AML-193 (cell line): ENCODE measurements around the gene PAPSS2.
"Not testable (repeated sequence)": the region's sequence is repeated elsewhere in the genome, so short reads cannot be mapped to it uniquely, and the experiment has no call there.

Source experiments
- DNase-seq, 2 experiments: peaks; one replicate each; lab custom pipeline; 2025; lab: John Stamatoyannopoulos, UW

PAPSS2 gene

GRCh38 chr10:87659571-87660483, at the start of gene PAPSS2:
TSS of gene PAPSS2 (plus strand) at chr10:87659878. CDS start at chr10:87659982, 104 bp downstream.
- DNase-seq: no peak

DNA sequence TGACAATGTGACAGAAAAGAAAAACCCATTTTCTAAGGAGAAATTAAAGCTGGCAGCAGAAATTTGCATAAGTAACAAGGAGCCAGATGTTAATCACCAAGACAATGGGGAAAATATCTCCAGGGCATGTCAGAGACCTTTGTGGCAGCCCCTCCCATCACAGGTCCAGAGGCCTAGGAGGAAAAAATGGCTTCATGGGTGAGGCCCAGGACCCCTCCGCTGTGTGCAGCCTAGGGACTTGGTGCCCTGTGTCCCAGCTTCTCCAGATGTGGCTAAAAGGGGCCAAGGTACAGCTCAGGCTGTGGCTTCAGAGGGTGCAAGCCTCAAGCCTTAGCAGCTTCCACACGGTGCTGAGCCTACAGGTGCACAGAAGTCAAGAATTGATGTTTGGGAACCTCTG, 48.3 kb upstream of the PAPSS2 start:
- DNase-seq: not testable (repeated sequence)

- no peak for DNase-seq
Measured at GRCh38 chr10:87612115-87612514, 47.6 kb upstream of the PAPSS2 start.

DNA sequence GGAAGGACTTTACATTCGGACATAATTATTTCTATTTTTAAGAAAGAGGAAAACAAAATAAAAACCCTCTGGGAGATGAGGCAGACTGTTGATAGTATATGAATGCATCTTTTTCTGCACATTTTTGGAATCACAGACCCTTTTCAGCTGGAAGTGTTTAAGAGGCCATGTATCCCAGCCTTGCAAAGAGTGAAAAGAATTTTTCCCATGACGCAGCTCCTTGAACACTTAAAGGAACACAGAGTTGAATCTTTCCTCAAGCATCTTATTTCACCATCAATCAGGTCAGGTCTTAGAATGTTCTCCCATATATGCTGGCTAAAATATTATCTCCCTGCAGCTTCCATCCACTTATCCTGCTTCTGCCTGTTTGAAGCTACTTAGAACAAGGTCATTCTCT, 45.9 kb upstream of the PAPSS2 start:
- DNase-seq: no peak

DNA sequence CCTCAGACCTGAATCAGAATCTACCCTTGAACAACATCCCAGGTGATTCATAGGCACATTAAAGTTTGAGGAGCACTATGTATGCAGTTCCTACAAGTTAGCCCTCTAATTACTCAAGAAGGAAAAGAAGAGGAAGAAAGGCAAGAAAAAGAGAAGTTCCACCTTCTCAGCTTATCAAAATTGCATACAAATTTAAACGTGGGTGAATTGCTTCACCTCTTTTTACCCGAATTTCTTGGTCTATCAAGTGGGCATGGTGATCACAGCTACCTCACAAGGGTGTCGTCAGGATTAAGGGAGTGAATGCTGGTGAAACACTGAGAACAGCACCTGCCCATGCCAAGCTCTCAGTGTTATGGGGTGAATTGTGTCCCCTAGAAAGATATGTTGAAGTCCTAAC, 43.8 kb upstream of the PAPSS2 start:
- DNase-seq: peak; percentile 21 to 35

GRCh38 chr10:87617503-87617902, 42.2 kb upstream of the PAPSS2 start:
- no peak for DNase-seq

- DNase-seq: no peak
Measured at GRCh38 chr10:87618566-87619423, 40.9 kb upstream of the PAPSS2 start.

DNA sequence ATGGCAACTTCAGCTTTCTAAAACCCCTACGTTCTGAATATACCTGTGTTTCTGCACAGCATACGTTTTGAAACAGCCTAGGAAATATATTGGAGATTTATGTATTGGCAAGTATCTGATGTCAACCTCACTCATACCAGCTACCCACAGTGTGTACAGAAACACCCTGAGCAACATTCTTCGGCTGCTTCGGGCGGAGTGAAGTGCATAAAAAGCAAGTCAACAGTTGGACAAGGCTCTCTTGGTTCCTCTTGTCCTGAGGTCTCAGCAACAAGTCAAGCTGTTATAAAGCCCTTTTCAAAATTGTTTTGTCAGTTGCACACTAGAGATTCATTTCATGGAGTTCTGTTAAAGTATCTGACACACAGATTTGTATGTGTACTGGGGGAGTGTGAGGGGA, 40.0 kb upstream of the PAPSS2 start:
- DNase-seq: no peak

- not testable (repeated sequence) for DNase-seq
Measured at GRCh38 chr10:87621440-87621839, 38.2 kb upstream of the PAPSS2 start.

- DNase-seq: no peak
Measured at GRCh38 chr10:87622314-87623004, 37.2 kb upstream of the PAPSS2 start.

DNA sequence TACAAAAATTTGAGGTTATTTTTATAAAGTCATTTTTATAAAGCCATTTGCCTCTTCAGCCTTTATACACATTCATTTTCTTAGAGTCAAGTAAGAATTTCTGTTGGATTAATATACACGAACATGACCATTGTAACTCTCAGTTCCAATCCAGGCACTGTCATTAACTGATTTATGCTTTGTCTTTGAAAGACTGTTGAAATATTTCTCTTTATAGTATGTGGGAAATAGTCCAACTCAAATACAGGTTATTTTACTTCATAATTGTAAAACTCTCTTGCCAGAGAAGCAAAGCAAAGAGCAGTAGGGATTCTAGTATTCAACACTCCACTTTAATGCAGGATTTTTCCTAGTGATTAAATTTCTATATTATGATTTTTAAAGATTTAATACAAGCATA, 36.5 kb upstream of the PAPSS2 start:
- no peak for DNase-seq

GRCh38 chr10:87625661-87626060, 34.0 kb upstream of the PAPSS2 start:
- no peak for DNase-seq

DNA sequence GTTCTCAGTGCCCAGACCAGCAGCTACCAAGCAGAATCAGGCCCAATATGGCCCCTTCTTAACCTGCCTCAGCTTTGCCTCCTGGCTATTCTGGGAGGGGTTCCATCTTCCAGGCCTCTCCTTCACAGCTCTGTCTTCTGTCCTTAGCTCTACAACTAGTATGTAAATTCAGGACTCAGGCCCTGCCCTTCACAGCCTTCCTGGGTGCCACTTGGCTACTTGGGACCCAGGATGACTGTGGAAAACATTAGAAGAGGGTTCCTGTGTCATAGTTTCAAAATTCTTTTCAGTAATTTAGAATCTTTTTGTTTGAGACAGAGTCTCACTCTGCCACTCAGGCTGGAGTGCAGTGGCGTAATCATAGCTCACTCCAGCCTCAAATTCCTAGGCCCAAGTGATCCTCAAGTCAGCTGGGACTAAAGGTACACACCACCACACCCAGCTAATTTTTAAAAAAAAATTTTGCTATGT, 33.2 kb upstream of the PAPSS2 start:
- no peak for DNase-seq

DNA sequence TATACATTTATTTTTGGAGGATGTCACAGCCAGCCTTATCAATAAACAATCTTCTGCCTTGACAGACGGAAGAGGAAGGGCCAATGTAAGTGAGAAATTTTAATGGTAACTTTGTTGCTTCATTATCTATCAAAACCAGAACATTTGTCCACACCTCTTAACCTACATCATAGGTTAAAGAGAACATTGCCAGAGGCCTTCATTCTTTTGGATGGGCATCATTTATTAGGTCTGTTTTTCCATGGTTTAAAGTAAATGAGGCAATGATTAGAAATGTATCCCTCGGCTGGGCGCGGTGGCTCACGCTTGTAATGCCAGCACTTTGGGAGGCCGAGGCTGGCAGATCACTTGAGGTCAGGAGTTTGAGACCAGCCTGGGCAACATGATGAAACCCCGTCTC, 29.5 kb upstream of the PAPSS2 start:
- DNase-seq: no peak

DNA sequence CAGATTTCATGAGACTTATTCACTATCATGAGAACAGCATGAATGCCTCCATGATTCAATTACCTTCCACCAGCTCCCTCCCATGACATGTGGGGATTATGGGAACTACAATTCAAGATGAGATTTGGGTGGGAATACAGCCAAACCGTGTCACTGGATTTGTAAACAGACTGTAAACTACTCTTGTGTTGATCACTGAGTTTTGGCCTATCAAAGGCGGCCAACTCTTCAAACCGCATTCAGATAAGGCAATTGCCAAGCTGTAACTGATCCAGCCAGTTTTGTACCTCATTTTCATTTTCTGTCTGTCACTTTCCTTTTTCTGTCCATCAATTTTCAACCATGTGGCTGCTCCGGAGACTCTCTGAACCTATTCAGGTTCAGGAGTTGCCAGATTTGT, 27.2 kb upstream of the PAPSS2 start:
- DNase-seq: no peak

- DNase-seq: no peak
Measured at GRCh38 chr10:87634311-87634710, 25.4 kb upstream of the PAPSS2 start.

DNA sequence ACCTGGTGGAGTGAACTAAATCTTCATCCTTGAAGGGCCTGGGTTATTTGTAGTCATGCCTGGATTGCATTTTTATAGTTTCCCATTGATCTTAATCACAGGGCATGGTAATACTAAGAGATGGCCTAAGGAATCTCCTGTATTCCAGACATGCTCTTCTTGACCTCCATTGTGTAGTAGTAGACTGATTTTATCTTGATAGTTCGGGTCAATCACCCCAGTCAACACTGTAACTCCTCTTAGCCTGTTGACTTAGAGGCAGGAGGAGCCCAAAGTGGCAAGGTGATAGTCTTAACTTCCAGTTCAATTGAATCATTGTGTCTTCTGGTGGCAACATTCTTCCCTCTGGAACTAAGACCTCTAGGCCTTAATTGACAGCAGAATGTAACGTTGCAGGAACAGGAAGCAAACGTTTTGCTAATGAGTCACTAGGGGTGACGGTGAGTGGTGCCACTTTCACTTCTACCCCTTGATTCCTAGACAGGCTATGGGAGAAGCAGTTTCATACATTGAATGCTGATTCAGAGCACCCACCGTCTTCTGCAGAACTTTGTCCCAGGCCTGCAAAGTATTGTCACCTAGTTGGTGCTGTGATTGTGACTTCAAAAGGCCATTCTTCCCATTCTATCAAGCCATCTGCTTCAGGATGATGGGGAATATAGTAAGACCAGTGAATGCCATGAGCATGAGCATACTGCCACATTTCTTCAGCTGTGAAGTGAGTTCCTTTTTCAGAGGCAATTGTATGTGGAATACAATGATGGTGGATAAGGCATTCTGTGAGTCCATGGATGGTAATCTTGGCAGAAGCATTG, 24.0 kb upstream of the PAPSS2 start:
- peak in 1 of 2 experiments; percentile 10 for DNase-seq

DNA sequence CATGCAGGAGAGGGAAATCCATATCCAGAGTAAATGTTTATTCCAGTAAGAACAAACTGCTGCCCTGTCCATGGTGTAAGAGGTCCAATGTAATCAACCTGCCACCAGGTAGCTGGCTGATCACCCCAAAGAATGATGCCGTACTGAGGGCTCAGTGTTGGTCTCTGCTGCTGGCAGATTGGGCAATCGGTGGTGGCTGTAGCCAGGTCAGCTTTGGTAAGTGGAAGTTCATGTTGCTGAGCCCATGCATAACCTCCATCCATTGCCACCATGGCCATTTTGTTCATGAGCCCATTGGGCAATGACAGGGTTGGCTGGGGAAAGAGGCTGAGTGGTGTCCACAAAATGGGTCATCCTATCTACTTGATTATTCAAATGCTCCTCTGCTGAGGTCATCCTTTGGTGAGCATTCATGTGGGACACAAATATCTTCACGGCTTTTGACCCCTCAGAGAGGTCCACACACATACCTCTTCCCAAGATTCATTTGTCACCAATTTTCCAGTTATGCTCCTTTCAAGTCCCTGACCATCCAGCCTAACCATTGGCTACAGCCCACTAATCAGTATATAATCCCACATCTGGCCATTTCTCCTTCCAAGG, 23.3 kb upstream of the PAPSS2 start:
- no peak for DNase-seq

DNA sequence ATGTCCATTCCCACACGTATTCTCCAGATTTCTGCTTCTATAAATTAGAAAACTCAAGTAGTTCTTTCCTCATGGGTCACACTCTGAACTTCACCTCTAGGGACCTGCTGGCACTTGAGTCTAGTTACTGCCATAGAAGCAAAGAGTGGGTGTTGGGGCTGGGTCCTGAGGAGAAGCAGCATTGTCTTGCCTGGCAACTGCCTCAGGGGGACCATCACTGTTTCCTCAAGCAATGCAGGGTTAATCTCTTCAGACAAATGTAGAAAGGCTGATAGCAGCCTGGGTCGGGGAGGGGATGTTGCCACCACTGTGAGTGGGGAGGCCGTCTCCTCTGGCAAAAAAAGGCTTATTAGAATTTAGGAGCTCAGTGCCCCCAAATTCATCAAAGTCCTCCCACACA, 20.2 kb upstream of the PAPSS2 start:
- no peak for DNase-seq

GRCh38 chr10:87640043-87640442, 19.6 kb upstream of the PAPSS2 start:
- no peak for DNase-seq

GRCh38 chr10:87642486-87642885, 17.2 kb upstream of the PAPSS2 start:
- DNase-seq: no peak
